ENCODE measurements around the gene LRBA. TPM values are rescaled to one million over a fixed set of nuclear protein-coding genes. Genes with fewer than 3 reads are reported as not detected.

Gene LRBA
- total RNA-seq, 4 donors from 2014 or later, result 28.0 to 51.5 (median 30.9) TPM

DNA sequence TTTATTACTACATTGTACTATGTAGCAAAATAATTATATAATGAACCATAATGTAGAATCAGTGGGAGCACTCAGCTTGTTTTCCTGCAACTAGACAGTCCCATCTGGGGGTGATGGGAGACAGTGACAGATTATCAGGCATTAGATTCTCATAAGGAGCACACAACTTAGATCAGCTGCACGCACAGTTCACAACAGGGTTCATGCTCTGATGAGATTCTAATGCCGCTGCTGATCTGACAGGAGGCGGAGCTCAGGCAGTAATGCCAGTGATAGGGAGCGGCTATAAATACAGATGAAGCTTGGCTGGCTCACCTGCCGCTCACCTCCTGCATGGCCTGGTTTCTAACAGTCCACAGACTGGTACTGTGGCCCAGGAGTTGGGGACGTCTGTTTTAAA is 233.9 kb downstream of the LRBA start:
- TF ChIP-seq CTCF (IDR thresholded peaks at IDR 0.05), result no peak
- DNase-seq (ENCODE audit: low spot score) (no peak), ATAC-seq (ENCODE audit: low FRiP score) (no peak)

DNA sequence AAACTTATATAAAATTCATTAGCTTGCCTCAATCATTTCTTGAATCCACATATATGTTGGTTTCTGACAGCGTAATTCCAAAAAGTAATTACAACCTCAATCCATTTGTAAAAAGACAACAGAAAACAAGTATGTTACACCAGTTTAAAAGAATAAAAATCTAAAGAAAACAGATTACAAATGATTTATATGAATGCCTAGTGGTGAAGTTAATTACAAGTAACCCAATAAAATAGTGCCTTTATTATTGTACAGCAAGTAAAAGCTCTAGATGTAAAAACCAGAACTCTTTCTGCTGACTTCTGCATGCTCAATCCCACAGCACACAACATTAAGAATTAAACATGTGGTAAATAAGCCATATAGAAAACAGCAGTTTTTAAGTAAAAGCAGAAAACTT is 235.4 kb downstream of the LRBA start:
- DNase-seq (ENCODE audit: low spot score) (no peak), ATAC-seq (ENCODE audit: low FRiP score) (no peak)
- TF ChIP-seq CTCF (IDR thresholded peaks at IDR 0.05), result no peak

DNA sequence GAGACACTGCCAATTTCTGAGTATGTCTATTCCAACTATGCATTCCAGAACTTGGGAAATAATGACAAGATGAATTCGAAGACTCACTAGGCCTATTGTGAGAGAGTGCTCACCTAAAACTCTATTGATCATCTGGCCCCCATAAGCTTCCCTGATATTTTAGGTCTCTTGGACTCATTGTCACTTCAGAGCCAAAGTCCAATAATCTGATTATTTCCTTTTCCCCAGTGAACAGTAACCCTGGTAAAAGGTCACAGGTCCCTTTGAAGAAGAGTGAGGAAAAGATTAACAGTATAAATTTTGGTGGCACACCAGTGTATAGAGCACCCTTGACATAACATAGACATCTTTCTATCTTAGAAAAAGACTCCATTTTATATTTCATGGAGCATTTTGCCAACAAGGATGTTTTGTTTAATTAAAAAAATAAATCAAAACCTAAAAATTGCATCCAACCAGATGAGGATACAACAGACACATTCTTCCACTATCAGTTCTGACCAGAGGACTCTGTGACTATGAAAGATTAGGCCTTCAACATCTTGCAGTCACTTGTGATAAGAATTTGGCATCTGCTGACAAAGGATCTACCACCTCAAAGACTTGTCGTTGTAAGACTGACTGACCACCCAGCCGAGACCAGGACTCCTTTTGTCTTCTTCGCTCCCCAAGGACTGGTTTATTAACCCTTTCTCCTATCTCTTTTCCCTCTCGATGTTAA is 241.2 kb downstream of the LRBA start:
- DNase-seq (ENCODE audit: low spot score) (no peak), ATAC-seq (ENCODE audit: low FRiP score) (no peak)
- no peak for TF ChIP-seq CTCF (IDR thresholded peaks at IDR 0.05)

GRCh38 chr4:150773032-150773431 is 242.1 kb downstream of the LRBA start:
- DNase-seq (ENCODE audit: low spot score) (no peak), ATAC-seq (ENCODE audit: low FRiP score) (no peak)
- TF ChIP-seq CTCF (IDR thresholded peaks at IDR 0.05), result no peak

GRCh38 chr4:150771382-150771781 is 243.7 kb downstream of the LRBA start:
- DNase-seq (ENCODE audit: low spot score) (no peak), ATAC-seq (ENCODE audit: low FRiP score) (no peak)
- no peak for TF ChIP-seq CTCF (IDR thresholded peaks at IDR 0.05)

DNA sequence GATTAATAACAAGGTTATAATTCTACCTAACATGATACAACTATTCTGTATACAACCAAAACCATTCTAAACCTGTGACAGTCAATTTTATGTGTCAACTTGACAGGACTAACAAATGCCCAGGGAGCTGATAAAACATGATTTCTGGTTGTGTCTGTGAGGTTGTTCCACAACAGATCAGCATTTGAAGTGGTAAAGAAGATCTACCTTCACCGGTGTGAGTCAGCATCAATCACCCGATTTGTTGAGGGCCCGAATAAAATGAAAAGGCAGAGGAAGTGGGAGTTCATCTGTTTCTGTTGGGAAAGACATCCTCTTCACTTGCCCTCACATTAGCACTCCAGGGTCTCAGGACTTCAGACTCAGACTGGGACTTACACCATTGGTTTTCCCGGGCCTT is 245.2 kb downstream of the LRBA start:
- DNase-seq (ENCODE audit: low spot score) (no peak), ATAC-seq (ENCODE audit: low FRiP score) (no peak)
- TF ChIP-seq CTCF (IDR thresholded peaks at IDR 0.05), result no peak

DNA sequence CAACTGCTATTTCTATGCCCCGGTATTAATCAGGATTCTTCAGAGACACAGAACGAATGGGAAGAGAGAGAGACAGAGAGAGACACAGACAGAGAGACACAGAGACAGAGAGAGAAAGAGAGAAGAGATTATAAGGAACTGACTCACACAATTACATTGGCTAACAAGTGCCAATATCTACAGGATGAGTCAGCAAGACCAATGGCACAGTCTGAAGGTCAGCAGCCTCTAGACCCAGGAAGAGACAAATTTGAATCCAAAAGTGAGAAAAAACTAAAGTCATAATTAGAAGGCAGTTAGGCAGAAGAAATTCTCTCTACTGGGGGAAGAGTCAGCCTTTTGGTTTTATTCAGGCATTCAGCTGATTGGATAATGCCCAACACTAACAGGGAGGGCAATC is 245.8 kb downstream of the LRBA start:
- no peak for DNase-seq (ENCODE audit: low spot score)
- no peak for TF ChIP-seq CTCF (IDR thresholded peaks at IDR 0.05)
- ATAC-seq (ENCODE audit: low FRiP score), result no peak
